Pancreas (tissue), 10 donors: ENCODE measurements around the gene CCNI2. TPM values are rescaled to one million over a fixed set of nuclear protein-coding genes. Genes with fewer than 3 reads are reported as not detected.

Source experiments
- ATAC-seq, 4 donors: fragments of 200-7000 bp; cut with Tn5 transposase; one replicate each; pipeline versions ENCODE4 v1.8.0 to v1.9.1; 2020; ENCODE audit warnings: mild to moderate bottlenecking in 4 of 4, moderate library complexity in 4 of 4
- DNase-seq, 6 donors: peaks; one replicate each; pipeline ENCODE4 v3.0.0-alpha.2; 2020
- FAIRE-seq: peaks from 2 replicates; lab custom pipeline; 2012; peaks lifted over from hg19 to GRCh38; lab: Jason Lieb, UNC
- H3K27ac ChIP-seq, 4 donors: fragments of 200-600 bp; sonication (generic); 1 replicate in 3 of 4; 2 replicates in 1 of 4; pipeline versions ENCODE4 v1.5.0 to v1.8.0; 2020
- H3K27me3 ChIP-seq, 4 donors: fragments of 200-600 bp; one replicate each; pipeline ENCODE4 v1.8.0; 2021
- H3K36me3 ChIP-seq, 3 donors: fragments of 200-600 bp; sonication (generic) in 1 of 3; one replicate each; pipeline versions ENCODE4 v1.5.0 to v1.8.0; 2020 to 2021
- H3K4me1 ChIP-seq, 3 donors: fragments of 200-600 bp; one replicate each; pipeline ENCODE4 v1.8.0; 2021
- H3K4me3 ChIP-seq, 4 donors: fragments of 200-600 bp; sonication (generic) in 2 of 4; one replicate each; pipeline versions ENCODE4 v1.5.0 to v1.8.0; 2020 to 2021
- H3K9me3 ChIP-seq, 4 donors: fragments of 200-600 bp; one replicate each; pipeline ENCODE4 v1.8.0; 2021
- CTCF ChIP-seq, 4 donors: fragments of 200-600 bp; sonication (generic) in 3 of 4; IDR thresholded peaks; one replicate each; pipeline versions ENCODE4 v1.5.0 to v1.8.0; 2021; ENCODE audit warnings: antibody characterized with exemption in 4 of 4
- WGBS, 2 donors: extraction: QIAGEN DNeasy Blood & Tissue Kit; methylation state at CpG; one replicate each; pipeline ENCODE4 v1.1.7; 2013; 5-methylcytosine and 5-hydroxymethylcytosine counted together
- intact Hi-C, 3 donors: fragments of 100-400 bp; cut with DNase I; formaldehyde crosslinking; loops; one replicate each; pipeline versions ENCODE4 v1.11.1 to v1.14.2; 2022
- polyA plus RNA-seq, 2 donors: library from polyadenylated mRNA; stranded (reverse); fragments of 200-250 nt; gene quantifications; one replicate each; pipeline ENCODE4 v1.2.3, GENCODE V29; 2013
- total RNA-seq, 6 donors: library from RNA; stranded (reverse); fragmentation: NEBNext Ultra II Directional in 4 of 6; extraction: Animal tissue kit (Norgen Biotek cat#: 25700) in 4 of 6; gene quantifications; one replicate each; pipeline versions ENCODE4 v1.2.1 to v1.2.4, GENCODE V29; 2021 to 2023
- donor health status: healthy with polysubstance abuse.
- donor health status: DM: no; HTN: no; CAD: no; lungs with moderate emphysema.
- donor health status: DM: no; HTN: no; CAD: no.
- donor health status: control.
- donor health status: control.
- donor health status: Bipolar disorder and iron deficiency.
- donor health status: DM: yes; HTN: yes; CAD: no.
- donor health status: DM: no; HTN: no; CAD: no.
- donor health status: DM: no; HTN: no; CAD: no.
- donor health status: DM: yes; HTN: yes; CAD: no.

Gene CCNI2
- total and polyA plus RNA-seq, 8 donors: 0.69 to 4.4 (median 1.3) TPM

GRCh38 chr5:132766806-132767055, 19.5 kb downstream of the CCNI2 start:
- H3K4me3 ChIP-seq: no peak overlapping the region
- 93 to 95% methylated on average over 1 of the region's 1 CpG for WGBS, 2 donors
- no peak for TF ChIP-seq CTCF (IDR thresholded peaks at IDR 0.05)
- H3K36me3 ChIP-seq: peaks cover 0 to 26% (median 0%) of the 10 kb centered on the region in 3 donors
- H3K9me3 ChIP-seq: no peaks in the 10 kb centered on the region
- no peak for FAIRE-seq
- ATAC-seq: no peak
- H3K4me1 ChIP-seq: no peaks in the 10 kb centered on the region
- no peak overlapping the region for H3K27ac ChIP-seq
- intact Hi-C loops: no loop called here
- DNase-seq: no peak
- H3K27me3 ChIP-seq: no peaks in the 10 kb centered on the region

GRCh38 chr5:132767150-132767549, 19.9 kb downstream of the CCNI2 start:
- H3K4me3 ChIP-seq: no peak overlapping the region
- WGBS, 2 donors: 50 to 51% methylated on average over 2 of the region's 2 CpGs
- H3K9me3 ChIP-seq: no peaks in the 10 kb centered on the region
- no peak overlapping the region for H3K27ac ChIP-seq
- DNase-seq (no peak), FAIRE-seq (no peak), ATAC-seq (no peak)
- no peaks in the 10 kb centered on the region for H3K4me1 ChIP-seq
- peaks cover 0 to 26% (median 0%) of the 10 kb centered on the region in 3 donors for H3K36me3 ChIP-seq
- no peak for TF ChIP-seq CTCF (IDR thresholded peaks at IDR 0.05)
- H3K27me3 ChIP-seq: no peaks in the 10 kb centered on the region
- intact Hi-C loops: no loop called here

DNA sequence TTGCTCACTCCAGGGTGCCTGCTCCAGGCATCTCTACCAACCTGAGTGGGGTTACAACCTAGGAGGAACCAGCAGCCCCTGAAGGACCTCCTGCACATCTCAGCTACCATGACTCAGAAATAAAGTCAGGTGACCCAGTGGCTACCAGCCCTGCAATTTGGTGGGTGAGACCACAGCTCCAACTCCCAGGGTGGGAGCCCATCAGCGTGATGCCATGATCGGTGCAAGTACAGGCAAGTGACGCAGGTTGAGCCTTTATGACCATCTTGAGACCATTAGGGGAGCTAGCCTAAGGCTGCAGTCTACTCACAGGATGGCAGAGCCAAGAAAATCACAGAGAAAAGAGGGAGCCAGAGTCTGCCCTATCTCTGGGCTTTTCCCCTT, 21.3 kb downstream of the CCNI2 start:
- TF ChIP-seq CTCF (IDR thresholded peaks at IDR 0.05): no peak
- no peak for ATAC-seq
- H3K27ac ChIP-seq: no peak overlapping the region
- 96 to 97% methylated on average over 3 of the region's 3 CpGs for WGBS, 2 donors
- H3K4me3 ChIP-seq: no peak overlapping the region
- no peak for DNase-seq
- no peak for FAIRE-seq
- H3K36me3 ChIP-seq: peaks cover 0 to 17% (median 0%) of the 10 kb centered on the region in 3 donors
- no peaks in the 10 kb centered on the region for H3K27me3 ChIP-seq
- no peaks in the 10 kb centered on the region for H3K4me1 ChIP-seq
- H3K9me3 ChIP-seq: no peaks in the 10 kb centered on the region
- intact Hi-C loops: no loop called here

- ATAC-seq (no peak), FAIRE-seq (no peak), DNase-seq (no peak)
- intact Hi-C loops: no loop called here
- H3K4me3 ChIP-seq: no peak overlapping the region
- H3K27ac ChIP-seq: no peak overlapping the region
- H3K36me3 ChIP-seq: no peaks in the 10 kb centered on the region
- TF ChIP-seq CTCF (IDR thresholded peaks at IDR 0.05): no peak
- peaks cover 0 to 5% (median 0%) of the 10 kb centered on the region in 3 donors for H3K4me1 ChIP-seq
- WGBS, 2 donors: 87 to 92% methylated on average over 8 of the region's 8 CpGs
- H3K27me3 ChIP-seq: no peaks in the 10 kb centered on the region
- H3K9me3 ChIP-seq: no peaks in the 10 kb centered on the region
Measured at GRCh38 chr5:132770476-132771159, 23.4 kb downstream of the CCNI2 start.

DNA sequence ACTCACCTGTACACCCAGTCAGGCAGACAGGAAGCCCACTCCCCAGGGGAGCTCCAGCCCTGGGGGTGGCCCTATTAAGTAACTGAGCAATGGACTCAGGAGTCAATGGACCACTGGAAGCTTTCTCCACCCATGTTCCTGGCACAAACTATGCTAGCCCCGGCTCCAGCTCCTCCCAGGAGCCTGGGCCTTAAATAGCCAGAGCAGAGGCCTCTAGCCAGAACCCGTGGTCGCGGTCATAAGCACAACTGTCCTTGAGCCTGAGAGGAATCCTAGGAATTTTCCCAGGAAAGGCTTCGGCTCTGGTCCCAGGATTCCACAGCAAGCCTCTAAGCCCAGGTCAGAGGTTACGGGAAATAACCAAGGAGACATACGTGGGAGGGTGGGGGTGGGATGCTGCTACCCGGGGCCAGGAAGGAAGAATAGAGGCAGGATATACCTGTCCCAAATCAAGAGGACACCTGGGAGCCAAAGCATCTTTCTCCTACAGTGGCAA, 24.3 kb downstream of the CCNI2 start:
- WGBS, 2 donors: 31 to 45% methylated on average over 8 of the region's 8 CpGs
- ATAC-seq (peak in 2 of 4 donors; percentile 19 to 30), DNase-seq (no peak), FAIRE-seq (no peak)
- Histone ChIP-seq H3K27me3 (no peaks in the 10 kb centered on the region), H3K4me1 (peaks cover 0 to 5% (median 0%) of the 10 kb centered on the region in 3 donors), H3K27ac (peak overlapping the region in 1 of 4 donors; percentile 22), H3K9me3 (no peaks in the 10 kb centered on the region), H3K36me3 (no peaks in the 10 kb centered on the region), H3K4me3 (no peak overlapping the region)
- TF ChIP-seq CTCF (IDR thresholded peaks at IDR 0.05): no peak
- intact Hi-C loops: no loop called here
